SJSA1 (cell line): ENCODE data around the gene UBTF. TPM values are rescaled to one million over a fixed set of nuclear protein-coding genes. Genes with fewer than 3 reads are reported as not detected.

ENCODE experiments used
- DNase-seq, 2 experiments: peaks; one replicate each; pipeline ENCODE4 v3.0.0-alpha.2; 2015 to 2020; ENCODE audit warnings: low spot score in 2 of 2, low read depth in 1 of 2
- H3K27ac ChIP-seq: fragments of 250-450 bp; sonication (Bioruptor Pico); 2 replicates; pipeline ENCODE4 v1.5.1; 2020; ENCODE audit warnings: mild to moderate bottlenecking, moderate library complexity
- H3K27me3 ChIP-seq: fragments of 250-450 bp; sonication (Bioruptor Pico); replicated peaks from 2 replicates; pipeline ENCODE4 v1.5.1; 2020; ENCODE audit warnings: mild to moderate bottlenecking, moderate library complexity
- H3K36me3 ChIP-seq: fragments of 250-450 bp; sonication (Bioruptor Pico); 2 replicates; pipeline ENCODE4 v1.5.1; 2020; ENCODE audit warnings: mild to moderate bottlenecking
- H3K4me1 ChIP-seq: fragments of 250-450 bp; sonication (Bioruptor Pico); replicated peaks from 2 replicates; pipeline ENCODE4 v1.6.1; 2021; ENCODE audit warnings: mild to moderate bottlenecking
- H3K4me3 ChIP-seq: fragments of 250-450 bp; sonication (Bioruptor Pico); 2 replicates; pipeline ENCODE4 v1.5.1; 2020; ENCODE audit warnings: mild to moderate bottlenecking
- H3K9me3 ChIP-seq: fragments of 250-450 bp; sonication (Bioruptor Pico); replicated peaks from 2 replicates; pipeline ENCODE4 v1.5.1; 2020; ENCODE audit warnings: mild to moderate bottlenecking
- total RNA-seq: library from RNA; depleted of rRNA; stranded (reverse); fragments of >200 nt; shearing (Covaris generic); gene quantifications from 2 replicates; pipeline ENCODE4 v1.2.3, GENCODE V29; 2014

Gene UBTF
- total RNA-seq, 1 experiment from 2014 or later, result 80.0 TPM

- no peak overlapping the region for H3K27ac ChIP-seq
- H3K4me3 ChIP-seq, result no peak overlapping the region
- H3K36me3 ChIP-seq, result peaks cover 68% of the 10 kb centered on the region
- DNase-seq, result no peak
- H3K9me3 ChIP-seq, result no peaks in the 10 kb centered on the region
- H3K27me3 ChIP-seq, result no peaks in the 10 kb centered on the region
- H3K4me1 ChIP-seq, result peaks cover 17% of the 10 kb centered on the region
Observed at GRCh38 chr17:44188576-44189403, 30.7 kb downstream of the UBTF start.

GRCh38 chr17:44187131-44187899, 32.2 kb downstream of the UBTF start:
- Histone ChIP-seq H3K27ac (peak overlapping the region; percentile 92), H3K4me3 (peak overlapping the region; percentile 62), H3K36me3 (peaks cover 67% of the 10 kb centered on the region), H3K4me1 (peaks cover 17% of the 10 kb centered on the region), H3K27me3 (no peaks in the 10 kb centered on the region), H3K9me3 (no peaks in the 10 kb centered on the region)
- peak in 1 of 2 experiments; percentile 42 for DNase-seq

GRCh38 chr17:44186307-44187130, 33.0 kb downstream of the UBTF start, which contains the start of gene TMUB2:
TSS of gene TMUB2 (plus strand) at chr17:44186972. CDS start at chr17:44187709, 737 bp downstream.
- peak; percentile 100 for DNase-seq
- peak within 1 kb of the TSS; percentile 92 for H3K27ac ChIP-seq

DNA sequence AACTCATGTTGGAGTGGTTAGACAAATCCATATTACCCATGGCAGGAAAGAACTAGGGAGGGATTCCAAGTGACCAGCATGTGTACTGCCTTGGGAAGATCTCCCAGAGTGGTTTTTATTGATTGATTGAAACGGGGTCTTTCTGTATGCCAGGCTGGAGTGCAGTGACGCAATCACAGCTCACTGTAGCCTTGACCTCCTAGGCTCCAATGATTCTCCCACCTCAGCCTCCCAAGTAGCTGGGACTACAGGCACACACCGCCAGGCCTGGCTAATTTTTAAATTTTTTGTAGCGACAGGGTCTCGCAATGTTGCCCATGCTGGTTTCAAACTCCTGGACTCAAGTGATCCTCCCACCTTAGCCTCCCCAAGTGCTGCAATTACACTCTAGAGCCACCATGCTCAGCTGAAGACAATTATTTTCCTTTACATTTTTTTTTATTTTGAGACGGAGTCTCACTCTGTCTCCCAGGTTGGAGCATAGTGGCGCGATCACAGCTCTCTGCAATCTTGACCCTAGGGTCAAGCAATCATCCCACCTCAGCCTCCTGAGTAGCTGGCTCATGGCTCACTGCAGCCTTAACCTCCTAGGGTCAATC, 35.2 kb downstream of the UBTF start:
- no peaks in the 10 kb centered on the region for H3K27me3 ChIP-seq
- H3K4me1 ChIP-seq, result peaks cover 17% of the 10 kb centered on the region
- DNase-seq, result no peak
- no peak overlapping the region for H3K27ac ChIP-seq
- H3K9me3 ChIP-seq, result no peaks in the 10 kb centered on the region
- peaks cover 52% of the 10 kb centered on the region for H3K36me3 ChIP-seq
- no peak overlapping the region for H3K4me3 ChIP-seq

More at GRCh38 chr17:44186307-44187130, 33.0 kb downstream of the UBTF start, which contains the start of gene TMUB2:
- H3K4me1 ChIP-seq, result peaks cover 17% of the 10 kb centered on the region
- no peaks in the 10 kb centered on the region for H3K9me3 ChIP-seq
- peak within 1 kb of the TSS; percentile 62 for H3K4me3 ChIP-seq
- no peaks in the 10 kb centered on the region for H3K27me3 ChIP-seq
- peaks cover 67% of the 10 kb centered on the region for H3K36me3 ChIP-seq

DNA sequence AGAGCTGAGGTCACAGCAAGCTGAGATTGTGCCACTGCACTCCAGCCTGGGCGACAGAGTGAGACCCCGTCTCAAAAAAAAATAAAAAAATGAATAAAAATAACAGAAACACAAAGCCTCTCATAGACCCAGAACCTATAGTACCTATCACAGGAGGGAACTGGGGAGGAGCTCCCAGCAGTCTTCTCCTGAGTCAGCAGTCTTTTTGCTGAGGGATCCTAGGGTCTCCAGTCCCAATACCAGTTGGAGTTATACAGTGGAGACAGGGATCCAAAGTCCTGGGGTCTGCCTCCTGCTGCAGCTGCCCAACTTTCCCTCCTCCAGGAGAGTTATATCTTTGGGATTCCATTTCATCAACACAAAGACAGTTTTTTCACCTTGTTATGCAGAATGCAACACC, 36.5 kb downstream of the UBTF start:
- no peak for DNase-seq
- Histone ChIP-seq H3K9me3 (no peaks in the 10 kb centered on the region), H3K4me1 (peaks cover 14% of the 10 kb centered on the region), H3K27ac (no peak overlapping the region), H3K36me3 (peaks cover 54% of the 10 kb centered on the region), H3K4me3 (no peak overlapping the region), H3K27me3 (no peaks in the 10 kb centered on the region)

GRCh38 chr17:44178133-44178532, 41.3 kb downstream of the UBTF start:
- Histone ChIP-seq H3K4me3 (no peak overlapping the region), H3K36me3 (peaks cover 67% of the 10 kb centered on the region), H3K27ac (no peak overlapping the region), H3K9me3 (no peaks in the 10 kb centered on the region), H3K4me1 (no peaks in the 10 kb centered on the region), H3K27me3 (no peaks in the 10 kb centered on the region)
- no peak for DNase-seq

- Histone ChIP-seq H3K4me1 (no peaks in the 10 kb centered on the region), H3K4me3 (no peak overlapping the region), H3K9me3 (no peaks in the 10 kb centered on the region), H3K27me3 (no peaks in the 10 kb centered on the region), H3K27ac (no peak overlapping the region), H3K36me3 (peaks cover 62% of the 10 kb centered on the region)
- DNase-seq, result no peak
Observed at GRCh38 chr17:44177640-44178039, 41.8 kb downstream of the UBTF start.

- no peak overlapping the region for H3K4me3 ChIP-seq
- H3K27ac ChIP-seq, result no peak overlapping the region
- H3K4me1 ChIP-seq, result no peaks in the 10 kb centered on the region
- peaks cover 55% of the 10 kb centered on the region for H3K36me3 ChIP-seq
- no peak for DNase-seq
- H3K27me3 ChIP-seq, result no peaks in the 10 kb centered on the region
- H3K9me3 ChIP-seq, result no peaks in the 10 kb centered on the region
Observed at GRCh38 chr17:44176671-44177501, 42.6 kb downstream of the UBTF start.

DNA sequence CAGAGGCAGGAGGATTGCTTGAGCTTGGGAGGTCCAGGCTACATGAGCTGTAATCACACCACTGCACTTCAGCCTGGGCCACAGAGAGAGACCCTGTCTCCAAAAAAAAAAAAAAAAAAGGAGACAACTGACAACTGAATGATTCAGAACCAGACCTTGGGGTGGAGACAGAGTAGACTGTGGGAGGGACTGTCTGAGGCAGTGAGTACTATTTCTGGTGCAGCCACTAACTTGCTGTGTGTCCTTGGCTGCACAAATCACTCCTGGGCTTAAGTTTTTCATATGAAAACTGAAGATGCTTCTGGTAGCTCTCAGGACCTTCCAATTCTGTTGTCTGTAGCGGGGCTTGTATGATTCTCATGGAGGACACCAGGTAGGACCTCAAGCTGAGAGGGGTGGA, 43.2 kb downstream of the UBTF start:
- no peaks in the 10 kb centered on the region for H3K27me3 ChIP-seq
- no peak for DNase-seq
- H3K36me3 ChIP-seq, result peaks cover 50% of the 10 kb centered on the region

GRCh38 chr17:44174427-44174826, 45.0 kb downstream of the UBTF start:
- no peaks in the 10 kb centered on the region for H3K27me3 ChIP-seq

More for the DNA sequence above, 43.2 kb downstream of the UBTF start:
- H3K27ac ChIP-seq, result no peak overlapping the region
- H3K9me3 ChIP-seq, result no peaks in the 10 kb centered on the region
- no peak overlapping the region for H3K4me3 ChIP-seq
- H3K4me1 ChIP-seq, result no peaks in the 10 kb centered on the region

DNA sequence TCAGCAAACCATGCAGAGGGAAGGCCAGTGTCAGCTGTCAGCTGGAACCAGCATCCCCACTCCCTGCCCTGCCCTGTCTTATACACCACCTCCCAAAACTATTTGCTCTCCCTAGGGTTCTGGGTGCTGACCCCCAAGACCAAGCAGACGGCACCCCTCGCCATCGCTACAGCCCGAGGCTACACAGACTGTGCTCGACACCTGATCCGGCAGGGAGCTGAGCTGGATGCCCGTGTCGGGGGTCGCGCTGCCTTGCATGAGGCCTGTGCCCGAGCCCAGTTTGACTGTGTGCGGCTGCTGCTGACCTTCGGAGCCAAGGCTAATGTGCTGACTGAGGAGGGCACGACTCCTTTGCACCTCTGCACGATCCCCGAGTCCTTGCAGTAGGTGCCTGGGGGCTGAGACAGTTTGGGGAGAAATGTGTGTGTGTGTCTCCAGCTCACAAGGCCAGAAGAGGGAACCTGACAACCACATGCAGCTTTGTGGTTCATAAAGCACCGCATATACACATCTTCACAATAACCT, 47.5 kb downstream of the UBTF start:
- Histone ChIP-seq H3K4me1 (peaks cover 17% of the 10 kb centered on the region), H3K4me3 (no peak overlapping the region), H3K9me3 (no peaks in the 10 kb centered on the region; the same call in 1 of the 2 replicates), H3K36me3 (peaks cover 25% of the 10 kb centered on the region), H3K27me3 (no peaks in the 10 kb centered on the region), H3K27ac (no peak overlapping the region)
- no peak for DNase-seq

More at GRCh38 chr17:44174427-44174826, 45.0 kb downstream of the UBTF start:
- Histone ChIP-seq H3K36me3 (peaks cover 49% of the 10 kb centered on the region), H3K9me3 (no peaks in the 10 kb centered on the region; the same call in 1 of the 2 replicates), H3K27ac (no peak overlapping the region), H3K4me3 (no peak overlapping the region), H3K4me1 (peaks cover 9% of the 10 kb centered on the region)
- no peak for DNase-seq

DNA sequence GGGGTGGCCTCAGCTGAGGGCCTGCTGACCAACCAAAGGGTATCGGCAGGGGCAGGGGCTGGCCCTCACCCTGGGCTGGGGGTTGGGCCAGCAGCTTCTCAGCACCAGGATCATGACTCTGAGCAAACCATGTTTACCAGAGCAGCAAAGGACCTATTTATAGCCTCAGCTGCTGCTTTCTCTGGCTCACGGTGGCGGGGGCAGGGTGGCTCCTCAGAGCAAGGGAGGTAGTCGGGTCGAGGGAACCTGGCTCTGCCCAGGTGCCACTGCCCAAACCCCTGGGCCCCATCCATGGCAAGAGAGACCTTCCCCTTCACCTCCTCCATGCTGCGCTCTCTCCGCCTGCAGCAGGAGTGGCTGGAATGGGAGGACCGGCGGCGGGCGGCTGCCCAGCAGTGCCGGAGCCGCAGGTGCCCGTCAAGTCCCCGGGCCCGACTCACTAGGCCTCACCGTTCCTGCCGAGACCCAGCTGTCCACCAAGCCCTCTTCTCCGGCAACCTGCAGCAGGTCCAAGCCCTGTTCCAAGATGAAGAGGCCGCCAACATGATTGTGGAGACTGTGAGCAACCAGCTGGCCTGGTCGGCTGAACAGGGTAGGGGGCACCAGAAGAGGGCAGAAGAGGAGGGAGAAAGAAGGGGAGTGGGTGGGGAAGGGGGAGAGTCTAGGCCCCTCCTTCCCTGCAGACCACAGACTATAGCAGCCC, 48.8 kb downstream of the UBTF start, which contains the start of gene ASB16:
Gene ASB16, plus strand, starts transcription at position 206 of the 703 bp plus-strand sequence. Its CDS starts 86 bp downstream, at position 292.
- H3K27me3 ChIP-seq, result no peaks in the 10 kb centered on the region
- H3K4me3 ChIP-seq, result no peak within 1 kb of the TSS
- no peak within 1 kb of the TSS for H3K27ac ChIP-seq
- DNase-seq, result no peak
- H3K36me3 ChIP-seq, result peaks cover 12% of the 10 kb centered on the region
- H3K4me1 ChIP-seq, result peaks cover 17% of the 10 kb centered on the region
- H3K9me3 ChIP-seq, result no peaks in the 10 kb centered on the region; the same call in 1 of the 2 replicates
